Measurements from ENCODE around the gene GALNT1.

GRCh38 chr18:35673682-35674081 lies 92.1 kb downstream of the GALNT1 start:
- TF ChIP-seq EP300 (IDR thresholded peaks at IDR 0.05) (no peak), POLR2A (IDR thresholded peaks at IDR 0.05) (no peak), POLR2AphosphoS5 (IDR thresholded peaks at IDR 0.05) (no peak), CTCF (IDR thresholded peaks at IDR 0.05) (no peak)

Measured in stomach (tissue), 4 donors.